ENCODE results near the gene NDUFAF5. TPM values are rescaled to one million over a fixed set of nuclear protein-coding genes. Genes with fewer than 3 reads are reported as not detected.

The NDUFAF5 gene
- total RNA-seq, 2 experiments from 2014 or later, result 22.0 to 24.3 TPM

- intact Hi-C loops (cut with DNase I, micrococcal nuclease), result no loop called here
- ChIA-PET CTCF (interaction anchor here (1.0 to 2.8 kb wide), 4 partner anchors 9 to 38 kb away, joined by 3 to 7 read pairs (median 4); no protein-coding TSS in a partner anchor), POLR2A (no interaction called here)
- Mint-ChIP-seq H3K4me1 (no peaks in the 10 kb centered on the region), H3K36me3 (ENCODE audit: low read depth) (peaks cover 19% of the 10 kb centered on the region), H3K27ac (no peak overlapping the region), H3K4me3 (no peak overlapping the region), H3K9me3 (ENCODE audit: low read depth) (no peaks in the 10 kb centered on the region), H3K27me3 (no peaks in the 10 kb centered on the region)
- DNase-seq, result no peak
- ATAC-seq, result no peak
These were observed 15.1 kb downstream of the NDUFAF5 start for GRCh38 chr20:13799974-13800373.

DNA sequence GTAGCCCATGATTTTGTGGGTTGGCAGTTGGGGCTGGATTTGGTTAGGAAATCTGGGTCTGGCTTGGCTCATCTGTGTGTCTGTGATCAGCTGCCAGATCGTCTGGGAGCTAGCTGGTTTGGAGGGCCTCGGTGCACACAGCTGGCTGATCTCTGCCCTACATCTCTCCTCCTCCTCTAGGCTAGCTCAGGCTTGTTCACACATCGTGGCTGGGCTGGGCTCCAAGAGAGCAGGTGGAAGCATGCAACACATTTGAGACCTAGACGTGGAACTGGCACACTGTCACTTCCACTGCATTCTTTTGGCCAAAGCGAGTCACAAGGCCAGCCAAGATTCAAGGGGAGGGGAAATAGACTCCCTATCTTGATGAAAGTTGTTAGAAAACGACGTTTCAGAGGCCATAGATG, 15.9 kb downstream of the NDUFAF5 start:
- ChIA-PET CTCF (interaction anchor here (1.0 to 1.6 kb wide), 3 partner anchors 10 to 39 kb away, joined by 3 to 5 read pairs (median 4); no protein-coding TSS in a partner anchor), POLR2A (no interaction called here)
- no peaks in the 10 kb centered on the region for H3K4me1 Mint-ChIP-seq
- intact Hi-C loops (cut with DNase I, micrococcal nuclease), result no loop called here
- DNase-seq (no peak), ATAC-seq (no peak)
- H3K4me3 Mint-ChIP-seq, result no peak overlapping the region
- H3K9me3 Mint-ChIP-seq (ENCODE audit: low read depth), result no peaks in the 10 kb centered on the region
- no peaks in the 10 kb centered on the region for H3K27me3 Mint-ChIP-seq
- H3K36me3 Mint-ChIP-seq (ENCODE audit: low read depth), result peaks cover 16% of the 10 kb centered on the region
- H3K27ac Mint-ChIP-seq, result peak overlapping the region; percentile 10

DNA sequence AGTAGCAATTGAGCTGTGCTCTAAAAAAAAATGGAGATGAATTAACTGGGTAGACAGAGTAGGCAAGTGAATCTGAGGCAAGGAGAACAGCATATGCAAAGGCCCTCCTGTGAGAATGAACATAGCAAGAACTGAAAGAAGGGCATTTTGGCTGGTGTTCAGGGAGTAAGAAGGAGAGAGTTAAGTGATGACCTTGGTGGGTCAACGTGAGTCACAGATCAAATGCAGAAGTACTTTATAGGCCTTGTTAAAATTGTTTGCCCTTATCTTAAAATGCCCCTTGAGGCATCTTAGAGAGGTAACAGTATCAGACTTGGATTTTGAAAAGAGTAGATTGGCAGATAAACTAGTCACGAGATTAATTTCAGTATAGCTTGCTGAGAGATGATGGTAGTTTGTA, 24.5 kb downstream of the NDUFAF5 start:
- DNase-seq (no peak), ATAC-seq (no peak)
- H3K36me3 Mint-ChIP-seq (ENCODE audit: low read depth), result peaks cover 15% of the 10 kb centered on the region
- CTCF ChIA-PET, result interaction anchor here (0.5 to 1.2 kb wide), 2 partner anchors 11 to 230 kb away, joined by 3 to 4 read pairs; no protein-coding TSS in a partner anchor
- H3K27me3 Mint-ChIP-seq, result no peaks in the 10 kb centered on the region
- no peak overlapping the region for H3K27ac Mint-ChIP-seq
- H3K9me3 Mint-ChIP-seq (ENCODE audit: low read depth), result no peaks in the 10 kb centered on the region
- no peak overlapping the region for H3K4me3 Mint-ChIP-seq
- POLR2A ChIA-PET, result no interaction called here
- intact Hi-C loops (cut with DNase I, micrococcal nuclease), result no loop called here
- H3K4me1 Mint-ChIP-seq, result no peaks in the 10 kb centered on the region

GRCh38 chr20:13809855-13810254, 25.0 kb downstream of the NDUFAF5 start:
- no peaks in the 10 kb centered on the region for H3K27me3 Mint-ChIP-seq
- CTCF ChIA-PET, result interaction anchor here (0.5 to 1.2 kb wide), 2 partner anchors 11 to 231 kb away, joined by 3 to 4 read pairs; no protein-coding TSS in a partner anchor
- no peak for DNase-seq
- intact Hi-C loops (cut with DNase I, micrococcal nuclease), result no loop called here
- H3K4me1 Mint-ChIP-seq, result no peaks in the 10 kb centered on the region
- no peak for ATAC-seq
- no peak overlapping the region for H3K27ac Mint-ChIP-seq
- POLR2A ChIA-PET, result interaction anchor here (0.6 kb wide), 1 partner anchor 763 kb away, joined by 6 read pairs; no protein-coding TSS in a partner anchor
- no peak overlapping the region for H3K4me3 Mint-ChIP-seq
- peaks cover 12% of the 10 kb centered on the region for H3K36me3 Mint-ChIP-seq (ENCODE audit: low read depth)
- H3K9me3 Mint-ChIP-seq (ENCODE audit: low read depth), result no peaks in the 10 kb centered on the region

DNA sequence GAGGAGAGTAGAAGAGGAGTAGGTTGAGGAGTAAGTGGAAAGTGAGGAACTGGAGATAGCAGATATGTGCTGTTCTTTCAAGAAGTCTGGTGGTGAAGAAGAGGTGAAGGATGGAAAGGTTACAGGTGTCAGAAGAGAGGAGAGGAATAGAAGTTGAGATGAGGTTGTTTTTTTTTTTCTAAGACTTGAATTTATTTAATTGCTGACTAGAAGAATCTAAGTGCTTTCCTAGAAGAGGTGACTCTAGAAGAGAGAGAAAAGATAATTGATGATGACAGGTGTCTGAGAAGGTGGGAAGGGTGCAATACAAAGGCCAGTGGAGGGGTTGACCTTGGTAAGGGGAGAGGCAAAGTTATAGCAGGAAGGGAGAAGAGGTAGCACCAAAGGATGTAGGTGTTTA, 25.6 kb downstream of the NDUFAF5 start:
- ATAC-seq, result no peak
- ChIA-PET CTCF (no interaction called here), POLR2A (no interaction called here)

GRCh38 chr20:13813910-13814309, 29.1 kb downstream of the NDUFAF5 start:
- POLR2A ChIA-PET, result no interaction called here
- ATAC-seq (no peak), DNase-seq (no peak)
- intact Hi-C loops (cut with DNase I, micrococcal nuclease), result no loop called here
- Mint-ChIP-seq H3K4me3 (no peak overlapping the region), H3K36me3 (ENCODE audit: low read depth) (peaks cover 32% of the 10 kb centered on the region), H3K27ac (peak overlapping the region; percentile 4), H3K27me3 (no peaks in the 10 kb centered on the region), H3K9me3 (ENCODE audit: low read depth) (no peaks in the 10 kb centered on the region), H3K4me1 (peaks cover 26% of the 10 kb centered on the region)
- CTCF ChIA-PET, result interaction anchor here (0.7 kb wide), 1 partner anchor 41 kb away, joined by 3 read pairs; no protein-coding TSS in a partner anchor

More for the DNA sequence above, 25.6 kb downstream of the NDUFAF5 start:
- Mint-ChIP-seq H3K27me3 (no peaks in the 10 kb centered on the region), H3K9me3 (ENCODE audit: low read depth) (no peaks in the 10 kb centered on the region), H3K4me1 (no peaks in the 10 kb centered on the region), H3K4me3 (no peak overlapping the region), H3K36me3 (ENCODE audit: low read depth) (peaks cover 16% of the 10 kb centered on the region), H3K27ac (no peak overlapping the region)
- intact Hi-C loops (cut with DNase I, micrococcal nuclease), result no loop called here
- no peak for DNase-seq

- H3K27me3 Mint-ChIP-seq, result no peaks in the 10 kb centered on the region
- ChIA-PET POLR2A (no interaction called here), CTCF (no interaction called here)
- no peak for DNase-seq
- no peak for ATAC-seq
- no peak overlapping the region for H3K27ac Mint-ChIP-seq
- no peaks in the 10 kb centered on the region for H3K9me3 Mint-ChIP-seq (ENCODE audit: low read depth)
- H3K36me3 Mint-ChIP-seq (ENCODE audit: low read depth), result peaks cover 32% of the 10 kb centered on the region
- H3K4me3 Mint-ChIP-seq, result no peak overlapping the region
- intact Hi-C loops (cut with DNase I, micrococcal nuclease), result no loop called here
- peaks cover 26% of the 10 kb centered on the region for H3K4me1 Mint-ChIP-seq
These were observed 29.8 kb downstream of the NDUFAF5 start for GRCh38 chr20:13814672-13815071.

- ChIA-PET CTCF (interaction anchor here (0.5 to 2.7 kb wide), 3 partner anchors 11 to 64 kb away, joined by 3 to 8 read pairs (median 3); no protein-coding TSS in a partner anchor), POLR2A (no interaction called here)
These were observed 31.9 kb downstream of the NDUFAF5 start for GRCh38 chr20:13816757-13817156.

DNA sequence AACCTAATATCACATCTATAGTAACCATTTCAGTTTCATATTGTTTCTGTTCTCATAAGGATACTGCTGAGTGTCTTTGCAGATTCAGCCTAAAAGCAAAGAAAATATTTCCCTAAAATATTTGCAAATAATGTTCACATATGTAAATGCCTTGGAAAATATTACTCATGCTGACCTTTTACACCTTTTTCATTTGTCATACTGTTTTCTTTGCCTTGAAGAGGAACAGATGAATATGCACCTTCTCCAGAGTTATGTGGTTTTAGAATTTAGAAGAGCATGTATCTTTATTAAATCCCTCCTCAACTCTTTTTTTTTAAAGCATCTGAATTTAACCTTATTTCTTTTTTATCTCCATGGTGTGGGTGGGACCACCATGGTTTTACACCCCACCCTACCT, 32.5 kb downstream of the NDUFAF5 start:
- ChIA-PET POLR2A (no interaction called here), CTCF (interaction anchor here (1.2 to 2.7 kb wide), 5 partner anchors 9 to 25 kb away, joined by 3 to 8 read pairs (median 3); no protein-coding TSS in a partner anchor)
- Mint-ChIP-seq H3K9me3 (ENCODE audit: low read depth) (no peaks in the 10 kb centered on the region), H3K4me1 (peaks cover 26% of the 10 kb centered on the region), H3K27me3 (no peaks in the 10 kb centered on the region), H3K27ac (peak overlapping the region; percentile 89), H3K4me3 (no peak overlapping the region), H3K36me3 (ENCODE audit: low read depth) (peaks cover 35% of the 10 kb centered on the region)
- peak; percentile 40 for ATAC-seq
- intact Hi-C loops (cut with DNase I, micrococcal nuclease), result loop anchor here (2.0 kb wide), 1 partner anchor 33 kb away; the partner anchor contains the start of genes ESF1 (in 2 of the 2) and NDUFAF5 (in 2 of the 2)
- DNase-seq, result no peak

More at GRCh38 chr20:13816757-13817156, 31.9 kb downstream of the NDUFAF5 start:
- Mint-ChIP-seq H3K4me3 (no peak overlapping the region), H3K4me1 (peaks cover 26% of the 10 kb centered on the region), H3K27me3 (no peaks in the 10 kb centered on the region), H3K36me3 (ENCODE audit: low read depth) (peaks cover 35% of the 10 kb centered on the region), H3K27ac (peak overlapping the region; percentile 76), H3K9me3 (ENCODE audit: low read depth) (no peaks in the 10 kb centered on the region)
- no peak for DNase-seq
- intact Hi-C loops (cut with DNase I, micrococcal nuclease), result loop anchor here (2.0 kb wide), 1 partner anchor 32 kb away; the partner anchor contains the start of genes ESF1 (in 2 of the 2) and NDUFAF5 (in 2 of the 2)
- ATAC-seq, result peak; percentile 62

GRCh38 chr20:13819885-13820645, 35.2 kb downstream of the NDUFAF5 start:
- Mint-ChIP-seq H3K27me3 (no peaks in the 10 kb centered on the region), H3K4me3 (no peak overlapping the region), H3K27ac (no peak overlapping the region), H3K36me3 (ENCODE audit: low read depth) (peaks cover 24% of the 10 kb centered on the region), H3K9me3 (ENCODE audit: low read depth) (no peaks in the 10 kb centered on the region), H3K4me1 (peaks cover 26% of the 10 kb centered on the region)
- DNase-seq (peak; percentile 28), ATAC-seq (peak; percentile 67)
- intact Hi-C loops (cut with DNase I, micrococcal nuclease), result loop anchor here (1.0 to 10.0 kb wide), 2 partner anchors 125 to 235 kb away; no protein-coding TSS in a partner anchor
- ChIA-PET POLR2A (no interaction called here), CTCF (interaction anchor here (0.7 to 3.4 kb wide), 13 partner anchors 10 to 704 kb away, joined by 3 to 19 read pairs (median 4); partner anchors contain the start of genes ESF1 and NDUFAF5)

GRCh38 chr20:13821876-13822275, 37.0 kb downstream of the NDUFAF5 start:
- ATAC-seq (no peak), DNase-seq (no peak)
- Mint-ChIP-seq H3K27me3 (no peaks in the 10 kb centered on the region), H3K9me3 (ENCODE audit: low read depth) (no peaks in the 10 kb centered on the region), H3K4me1 (peaks cover 16% of the 10 kb centered on the region), H3K4me3 (no peak overlapping the region), H3K36me3 (ENCODE audit: low read depth) (peaks cover 14% of the 10 kb centered on the region), H3K27ac (no peak overlapping the region)
- intact Hi-C loops (cut with DNase I, micrococcal nuclease), result loop anchor here in 1 of 2 experiments (10.0 kb wide), 1 partner anchor 123 kb away; no protein-coding TSS in a partner anchor
- CTCF ChIA-PET, result no interaction called here
- POLR2A ChIA-PET, result no interaction called here

All from activated CD4-positive, alpha-beta T cell treated with anti-CD3 and anti-CD28 coated beads for 36 hours (primary cell).